C1 segment of cervical spinal cord (tissue), 14 donors: ENCODE results near the gene RFX2.
"Not testable (repeated sequence)": the region's sequence is repeated elsewhere in the genome, so short reads cannot be mapped to it uniquely, and the experiment has no call there.

Experiments
- DNase-seq, 14 donors: peaks; one replicate each; lab custom pipeline; 2025; lab: John Stamatoyannopoulos, UW

The RFX2 gene

DNA sequence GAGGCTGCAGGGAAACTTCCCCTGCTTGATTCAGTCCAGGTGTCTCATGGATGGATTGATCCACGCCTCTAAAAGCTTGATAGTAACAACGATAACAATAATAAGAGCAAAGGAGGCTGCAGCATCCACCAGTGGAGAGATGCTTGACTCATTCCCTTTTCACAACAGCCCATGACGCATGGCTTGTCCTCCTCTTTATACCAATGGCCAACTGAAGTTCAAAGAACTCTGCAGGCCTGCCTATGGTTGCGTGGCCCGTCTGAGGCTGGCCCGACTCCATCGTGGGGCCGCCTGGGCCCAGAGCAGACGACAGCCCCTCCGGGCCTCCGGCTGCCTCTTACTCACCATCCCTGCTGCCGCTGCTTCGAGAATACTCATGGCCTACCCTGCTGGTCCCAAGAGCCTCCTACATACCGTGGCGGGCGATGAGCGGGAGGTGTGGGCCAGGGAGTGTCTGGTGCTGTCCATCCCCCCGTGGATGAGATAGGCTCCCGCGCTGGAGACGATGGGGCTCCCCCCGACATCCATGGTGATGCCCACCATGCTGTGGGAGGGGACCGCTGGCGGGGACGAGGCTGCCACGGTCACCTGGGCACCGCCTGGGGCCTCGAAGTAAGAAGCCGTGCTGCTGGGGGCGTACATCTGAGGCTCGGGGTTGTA is 70.6 kb downstream of the RFX2 start:
- no peak for DNase-seq

DNA sequence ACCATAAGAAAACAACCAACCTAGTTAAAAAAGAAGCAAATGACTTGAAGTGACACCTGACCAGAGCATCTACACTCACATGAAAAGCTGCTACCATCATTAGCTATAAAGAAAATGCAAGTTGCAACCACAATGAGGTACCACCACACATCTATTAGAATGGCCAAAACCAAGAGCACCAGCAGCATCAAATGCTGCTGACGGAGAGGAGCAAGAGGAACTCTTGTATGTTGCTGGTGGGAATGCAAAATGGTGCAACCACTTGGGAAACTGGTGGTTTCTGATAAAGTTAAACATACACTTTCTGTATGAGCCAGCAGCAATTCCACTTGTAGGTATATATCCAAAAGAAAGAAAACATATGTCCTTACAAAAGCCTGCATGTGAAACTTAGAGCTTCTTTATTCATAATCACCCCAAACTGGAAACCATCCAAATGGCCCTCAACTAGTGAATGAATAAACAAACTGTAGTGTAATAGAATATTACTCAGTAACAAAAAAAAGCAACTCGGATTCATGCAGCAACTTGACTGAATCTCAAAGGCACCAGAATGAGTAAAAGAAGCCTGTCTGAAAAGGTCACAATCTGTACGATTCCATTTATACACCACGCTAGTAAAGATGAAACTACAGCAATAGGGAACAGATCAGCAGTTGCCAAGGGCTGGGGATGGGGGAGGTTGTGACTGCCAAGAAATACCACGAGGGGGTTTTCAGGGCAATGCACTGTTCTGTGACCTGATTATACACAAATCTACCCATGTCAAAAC is 71.5 kb downstream of the RFX2 start:
- no peak for DNase-seq

DNA sequence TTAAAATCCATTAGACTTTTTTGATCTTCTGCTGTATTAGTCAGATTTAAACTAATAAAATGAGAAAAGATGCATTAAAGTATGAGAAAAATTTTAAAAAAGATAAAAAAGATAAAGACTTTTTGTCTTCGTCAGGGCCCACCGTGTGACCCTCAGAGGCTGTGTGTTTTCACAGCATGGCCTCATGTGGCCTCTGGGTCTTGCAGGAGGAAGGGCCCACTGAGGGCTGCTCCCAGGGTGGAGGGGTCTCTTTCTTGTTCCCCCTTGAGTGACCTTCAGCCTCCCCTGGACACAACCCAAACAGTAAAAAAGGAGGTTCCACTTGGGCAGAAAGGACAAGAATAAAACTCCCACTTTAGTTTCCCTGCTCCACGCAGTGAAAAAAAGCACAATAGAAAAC is 75.3 kb downstream of the RFX2 start:
- no peak for DNase-seq

DNA sequence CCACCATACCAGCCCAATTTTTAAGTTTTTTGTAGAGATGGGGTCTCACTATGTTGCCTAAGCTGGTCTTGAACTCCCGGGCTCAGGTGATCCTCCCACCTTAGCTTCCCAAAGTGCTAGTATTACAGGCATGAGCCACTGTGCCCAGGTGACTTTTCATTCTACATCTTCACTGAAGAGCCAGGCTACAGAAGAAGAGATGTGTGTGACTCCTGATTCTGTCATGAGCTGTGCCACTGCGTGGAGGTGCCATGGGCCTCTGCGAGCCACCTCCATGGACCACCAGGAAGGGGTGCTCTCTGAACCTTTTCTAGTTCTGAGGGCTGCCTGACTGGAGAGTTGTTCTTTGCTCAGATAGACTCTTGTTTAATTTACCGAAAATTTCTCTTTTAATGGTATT is 75.8 kb downstream of the RFX2 start:
- DNase-seq: no peak

DNA sequence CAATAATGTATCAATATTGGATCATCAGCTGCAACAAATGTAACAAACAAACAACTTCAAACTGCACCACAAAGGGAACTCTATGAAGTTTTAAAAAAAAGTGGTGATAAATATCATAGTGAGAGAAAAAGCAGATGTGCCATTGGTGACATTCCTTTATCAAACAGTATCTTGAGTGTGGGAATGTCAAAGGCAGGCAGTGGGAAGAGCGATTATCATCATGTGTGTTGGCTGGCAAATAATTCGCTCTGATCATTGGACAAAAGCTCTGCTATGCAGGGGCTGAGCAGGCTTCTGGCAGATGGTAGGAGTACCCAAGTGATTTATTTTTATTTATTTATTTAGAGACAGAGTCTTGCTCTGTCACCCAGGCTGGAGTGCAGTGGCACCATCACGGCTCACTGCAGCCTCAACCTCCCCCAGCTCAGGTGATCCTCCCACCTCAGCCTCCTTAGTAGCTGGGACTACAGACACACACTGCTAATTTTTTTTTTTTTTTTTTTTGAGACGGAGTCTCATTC is 76.5 kb downstream of the RFX2 start:
- DNase-seq: no peak

DNA sequence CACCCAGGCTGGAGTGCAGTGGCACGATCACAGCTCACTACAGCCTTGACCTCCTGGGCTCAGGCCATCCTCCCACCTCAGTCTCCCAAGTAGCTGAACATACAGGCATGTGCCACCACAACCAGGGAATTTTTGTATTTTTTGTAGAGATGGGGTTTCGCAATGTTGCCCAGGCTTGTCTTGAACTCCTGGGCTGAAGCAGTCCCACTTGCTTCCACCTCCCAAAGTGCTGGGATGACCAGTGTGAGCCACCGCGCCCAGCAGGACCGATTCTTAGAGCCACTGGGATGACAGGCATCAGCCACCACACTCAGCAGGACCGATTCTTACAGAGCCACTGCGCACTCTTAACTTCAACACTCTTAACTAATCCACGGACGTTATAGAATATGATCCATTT is 77.5 kb downstream of the RFX2 start:
- DNase-seq: no peak

DNA sequence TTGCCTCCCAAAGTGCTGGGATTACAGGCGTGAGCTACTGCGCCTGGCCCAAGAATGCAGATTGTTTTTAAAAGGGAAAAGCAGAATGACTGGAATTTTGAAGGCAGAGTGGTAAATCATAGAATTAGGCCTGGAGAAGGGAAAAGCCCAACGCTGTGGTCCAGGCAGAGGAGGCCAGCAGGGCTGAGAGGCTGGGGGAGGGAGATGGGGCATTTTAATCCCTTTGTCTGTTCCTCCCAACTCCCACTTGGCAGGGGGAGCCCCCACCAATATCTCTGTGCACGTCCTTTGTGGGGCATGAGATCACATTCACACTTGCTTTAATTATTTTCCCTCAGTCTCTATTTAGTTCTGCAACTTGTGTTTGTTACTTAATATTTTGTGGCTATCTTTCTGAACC is 77.9 kb downstream of the RFX2 start:
- no peak for DNase-seq

DNA sequence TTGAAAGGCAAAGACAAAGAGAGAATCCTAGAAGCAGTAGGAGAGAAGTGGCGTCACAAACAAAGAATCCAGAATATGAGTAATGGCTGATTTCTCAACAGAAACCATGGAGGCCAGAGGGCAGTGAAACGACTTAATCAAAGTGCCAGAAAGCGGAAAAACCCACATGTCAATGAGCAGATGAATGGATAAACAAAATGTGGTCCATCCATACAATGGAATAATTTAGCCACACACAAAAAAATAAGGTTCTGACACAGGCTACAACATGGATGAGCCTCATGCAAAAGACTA is 80.1 kb downstream of the RFX2 start:
- DNase-seq: no peak

DNA sequence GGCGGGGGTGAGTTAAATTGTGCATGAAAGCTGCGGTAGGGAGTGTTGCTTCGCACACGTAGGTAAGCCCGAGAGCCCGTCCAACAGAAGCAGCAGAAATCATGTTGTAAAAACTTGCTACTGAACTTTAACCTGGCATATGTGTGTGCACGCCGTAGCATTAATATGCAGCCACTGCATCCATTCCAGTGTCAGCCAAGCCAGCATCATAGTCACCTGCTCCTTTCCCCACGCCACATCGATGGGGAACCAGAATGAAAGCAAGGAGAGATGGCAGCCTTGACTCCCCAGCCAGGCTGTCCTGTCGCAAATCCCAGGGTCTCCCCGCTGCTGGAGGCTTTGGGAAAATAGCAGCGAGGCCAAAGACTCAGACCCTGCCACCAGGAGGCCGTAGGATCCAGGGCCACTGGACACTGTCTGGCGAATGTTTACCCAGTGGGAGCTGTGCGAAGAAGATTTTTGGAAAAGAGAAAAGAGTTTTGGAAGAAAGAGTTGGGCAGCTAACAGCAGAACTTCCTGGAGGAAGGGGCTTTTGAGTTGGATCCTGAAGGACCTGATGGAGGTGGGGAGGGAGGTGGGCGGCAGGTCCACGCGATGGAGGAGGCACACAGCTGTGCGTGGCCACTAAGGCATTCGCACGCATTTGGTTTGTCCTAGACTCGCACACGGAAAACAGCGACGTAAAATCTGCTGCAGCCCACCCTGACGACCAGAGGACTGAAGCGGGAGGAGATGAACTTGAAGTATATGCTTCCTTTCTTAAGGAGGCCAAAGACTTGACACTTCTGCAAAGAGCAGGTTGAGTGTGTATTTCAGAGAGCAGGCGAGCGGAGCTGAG is 83.7 kb downstream of the RFX2 start:
- DNase-seq: no peak

DNA sequence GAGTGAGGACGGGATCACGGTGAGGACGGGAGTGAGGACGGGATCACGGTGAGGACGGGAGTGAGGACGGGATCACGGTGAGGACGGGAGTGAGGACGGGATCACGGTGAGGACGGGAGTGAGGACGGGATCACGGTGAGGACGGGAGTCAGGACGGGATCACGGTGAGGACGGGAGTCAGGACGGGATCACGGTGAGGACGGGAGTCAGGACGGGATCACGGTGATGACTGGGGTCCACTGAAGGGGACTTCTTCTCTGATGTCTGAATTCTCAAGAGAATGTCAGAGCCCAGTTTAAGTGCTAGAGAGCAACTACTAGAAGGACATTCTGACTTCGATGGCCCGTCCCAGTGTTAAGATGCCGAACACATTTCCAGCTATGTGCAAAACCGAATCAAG is 85.5 kb downstream of the RFX2 start:
- not testable (repeated sequence) for DNase-seq

DNA sequence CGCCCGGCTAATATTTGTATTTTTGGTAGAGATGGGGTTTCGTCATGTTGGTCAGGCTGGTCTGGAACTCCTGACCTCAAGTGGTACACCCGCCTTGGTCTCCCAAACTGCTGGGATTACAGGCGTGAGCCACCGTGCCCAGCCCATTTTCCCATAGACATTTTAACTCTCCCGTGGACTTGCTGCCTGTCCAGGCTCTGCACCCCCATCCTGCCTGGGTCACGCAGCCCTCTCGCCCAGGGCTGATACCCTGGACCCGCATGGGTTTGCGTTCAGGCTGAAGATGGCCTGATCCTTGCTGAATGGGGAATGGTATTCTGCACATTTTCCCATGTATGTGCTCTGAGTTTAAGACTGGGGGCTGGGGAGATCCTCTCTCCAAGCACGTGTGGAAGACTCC is 86.4 kb downstream of the RFX2 start:
- DNase-seq: no peak

DNA sequence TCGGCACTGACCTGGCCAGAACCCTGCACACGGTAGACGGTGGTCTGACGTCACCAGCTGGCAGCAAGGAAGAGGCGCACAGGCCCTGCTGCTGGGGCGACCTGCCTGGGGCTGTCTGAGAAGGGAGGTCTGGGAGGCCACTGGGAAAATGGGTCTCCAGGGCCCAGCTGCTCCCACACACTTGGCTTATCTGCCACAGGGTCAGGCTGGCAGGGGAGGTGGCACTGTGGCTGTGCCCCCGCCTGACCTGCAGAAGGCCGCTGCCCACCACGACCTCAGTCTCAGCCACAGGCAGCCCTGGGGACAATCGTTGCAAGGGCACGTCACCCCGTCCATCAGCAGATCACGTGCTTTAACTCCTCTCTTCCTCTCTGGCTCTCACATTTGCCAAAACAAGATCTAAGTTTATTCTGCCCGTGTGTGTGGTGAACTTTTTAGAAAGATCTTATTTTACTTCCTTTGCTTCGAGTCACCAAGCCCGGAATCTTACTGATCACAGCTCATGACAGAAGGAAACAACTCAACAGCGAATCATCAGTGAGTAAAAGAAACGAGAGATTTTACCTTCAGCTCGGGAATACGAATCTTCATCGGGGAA is 87.1 kb downstream of the RFX2 start:
- no peak for DNase-seq

DNA sequence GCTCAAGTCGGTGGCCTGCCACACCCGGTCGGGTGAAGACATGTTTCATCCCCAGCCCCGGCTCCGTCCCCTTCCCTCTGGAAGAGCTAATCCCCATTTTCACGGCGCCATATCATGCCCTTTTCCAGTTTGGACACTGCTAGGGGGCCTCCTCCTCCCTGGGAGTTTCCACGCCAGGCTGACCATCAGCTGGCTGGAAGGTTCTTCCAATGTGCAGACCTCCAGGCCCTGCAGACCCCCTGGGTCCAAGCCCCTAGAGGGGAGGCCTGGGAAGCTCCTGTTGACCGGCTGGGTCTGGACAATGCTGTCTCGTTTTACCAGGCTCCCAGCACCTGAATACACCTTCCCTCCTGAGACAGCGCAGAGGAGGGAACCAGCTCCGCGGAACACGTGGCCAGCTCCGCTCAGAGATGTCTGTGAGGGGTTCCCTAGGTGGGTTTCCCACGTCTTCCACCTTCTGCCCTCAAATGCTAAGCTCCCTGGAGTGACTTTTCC is 87.7 kb downstream of the RFX2 start:
- no peak for DNase-seq

DNA sequence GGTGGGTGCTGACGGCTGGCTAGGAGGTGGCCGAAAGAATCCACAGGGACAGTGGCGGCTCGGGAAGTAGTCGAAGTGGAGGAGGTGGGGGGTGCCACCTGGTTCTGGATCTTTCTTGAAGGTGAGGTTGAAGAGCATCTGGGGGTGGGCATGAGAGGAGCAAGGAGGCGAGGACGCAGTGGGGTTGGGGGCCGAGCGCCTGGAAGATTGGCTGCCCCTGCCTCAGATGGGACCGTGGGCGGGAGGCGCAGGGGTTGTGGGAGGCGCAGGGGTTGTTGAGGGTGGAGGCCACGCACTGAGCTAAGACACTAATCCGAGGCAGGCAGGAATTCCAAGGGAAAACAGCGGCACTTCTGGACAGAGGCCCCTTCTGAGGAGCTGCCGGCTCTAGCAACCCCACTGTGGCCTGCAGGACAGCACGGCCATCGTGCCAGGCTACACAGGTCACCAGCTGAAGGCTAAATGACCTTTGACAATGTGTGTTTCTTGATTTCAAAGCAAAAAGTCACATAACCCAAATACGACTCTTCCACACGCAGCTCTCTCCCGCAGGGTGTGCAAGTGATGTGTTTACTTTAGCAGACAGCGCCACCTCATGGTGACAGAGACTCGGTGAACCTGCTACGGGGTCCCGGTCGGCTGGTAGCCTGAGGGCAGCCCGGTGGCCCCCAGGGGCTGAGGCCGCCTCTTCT is 88.3 kb downstream of the RFX2 start:
- peak in 12 of 14 donors; percentile 1 to 38 (median 26) for DNase-seq

DNA sequence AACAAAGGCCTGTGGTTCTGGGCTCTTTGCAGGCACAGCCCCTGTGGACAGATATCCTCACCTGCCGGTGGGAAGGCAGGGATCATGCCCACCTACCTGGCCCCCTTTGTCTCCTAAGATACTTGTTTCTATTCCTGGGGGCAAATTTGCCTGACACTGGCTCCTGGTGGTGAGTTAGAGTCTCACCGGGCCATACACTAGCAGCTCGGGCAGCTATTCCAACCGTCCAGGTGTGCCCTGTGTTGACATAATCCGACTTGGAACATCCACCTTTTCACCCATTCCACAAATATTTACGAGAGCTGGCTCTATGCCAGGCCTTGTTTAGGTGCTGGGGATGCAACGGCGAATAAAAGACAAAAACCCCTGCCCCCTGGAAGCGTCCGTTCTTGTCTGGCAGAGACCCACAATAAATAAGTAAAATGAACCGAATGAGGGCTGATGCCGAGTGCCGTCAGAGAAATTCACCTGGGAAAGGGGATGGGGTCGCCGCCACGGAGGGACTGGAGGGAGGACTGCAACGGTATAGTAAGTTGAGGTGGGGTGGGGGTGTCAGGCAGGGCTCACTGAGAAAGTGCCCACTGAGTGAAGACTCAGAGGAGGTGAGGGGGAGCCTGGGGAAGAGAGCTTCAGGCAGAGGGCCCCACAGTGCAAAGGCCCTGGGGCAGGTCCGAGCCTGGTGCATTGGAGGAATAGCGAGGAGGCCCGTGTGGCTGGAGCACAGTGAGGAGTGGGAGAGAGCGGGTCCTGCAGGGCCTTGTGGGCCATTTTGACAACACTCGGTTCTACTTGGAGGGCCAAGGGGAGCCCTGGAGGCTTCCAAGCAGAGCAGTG is 89.1 kb downstream of the RFX2 start:
- no peak for DNase-seq

DNA sequence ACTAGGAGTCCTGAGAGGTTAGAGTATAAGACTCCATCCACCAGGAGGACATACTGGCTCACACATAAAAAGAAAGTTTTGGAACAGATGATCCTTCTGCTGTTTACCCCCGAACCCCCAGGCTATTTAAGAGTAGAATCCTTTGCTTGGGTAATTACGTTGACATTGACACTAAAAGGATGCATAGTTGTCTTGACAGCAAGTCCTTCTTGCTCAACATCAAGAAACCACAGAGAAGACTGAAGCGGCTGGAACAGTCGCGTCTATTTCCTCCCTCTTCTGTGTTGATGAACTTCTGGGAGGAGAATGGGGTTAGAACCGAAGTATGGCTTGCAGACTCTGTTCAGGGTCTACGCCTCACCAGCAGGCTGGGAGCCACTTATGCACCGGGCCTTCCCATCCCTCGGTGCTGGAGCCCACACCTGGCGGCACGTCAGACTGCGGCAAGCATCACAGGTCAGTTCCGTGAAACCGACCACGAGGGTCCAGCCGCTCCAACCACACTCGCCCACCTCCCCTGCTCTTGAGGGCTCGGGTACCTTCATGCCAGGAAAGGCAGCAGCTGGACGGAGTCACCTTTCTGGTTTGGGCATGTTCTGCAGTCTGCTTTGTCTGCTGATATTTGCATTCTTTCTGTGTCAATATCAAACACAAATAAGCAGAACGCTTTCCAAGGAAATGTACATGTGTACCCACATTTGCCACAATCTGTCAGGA is 90.0 kb downstream of the RFX2 start:
- no peak for DNase-seq

DNA sequence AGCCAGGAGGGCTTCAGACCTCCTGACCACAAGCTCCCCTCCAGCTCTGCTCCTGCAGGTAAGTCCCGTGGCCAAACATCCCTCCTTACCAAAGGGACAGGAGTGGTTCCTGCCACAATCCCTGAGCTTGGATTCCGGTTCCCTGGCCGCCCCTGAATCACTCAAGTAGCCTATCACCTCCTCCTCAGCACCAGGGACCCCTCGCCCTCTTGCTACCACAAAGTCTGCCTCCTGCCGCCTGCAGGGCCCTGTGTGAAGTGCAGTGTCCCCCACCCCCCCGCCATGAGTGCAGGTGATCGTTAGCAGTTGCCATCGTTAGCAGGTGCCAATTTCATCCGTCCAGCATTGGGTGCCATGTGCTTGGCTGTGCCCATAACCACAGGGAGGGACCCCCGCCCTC is 91.5 kb downstream of the RFX2 start:
- no peak for DNase-seq

DNA sequence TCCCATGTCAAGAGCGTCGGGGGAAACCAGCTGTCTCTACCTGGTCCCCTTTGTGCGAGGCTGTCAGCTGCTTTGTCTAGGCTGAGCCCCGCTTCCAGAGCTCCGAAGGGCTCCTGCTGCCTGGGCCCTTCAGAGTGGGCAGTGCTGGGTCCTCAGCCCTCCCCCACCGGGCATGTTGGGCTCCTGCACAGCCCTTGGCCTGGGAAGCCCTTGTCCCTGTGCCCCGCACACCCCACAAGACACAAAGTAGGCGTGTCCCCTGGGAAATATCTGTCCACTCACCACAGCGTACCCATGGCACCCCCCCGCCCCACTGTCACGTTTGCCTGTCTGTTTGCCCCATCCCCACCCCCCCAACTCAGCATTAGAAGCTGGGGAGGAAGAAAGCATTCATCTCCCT is 92.7 kb downstream of the RFX2 start:
- no peak for DNase-seq

DNA sequence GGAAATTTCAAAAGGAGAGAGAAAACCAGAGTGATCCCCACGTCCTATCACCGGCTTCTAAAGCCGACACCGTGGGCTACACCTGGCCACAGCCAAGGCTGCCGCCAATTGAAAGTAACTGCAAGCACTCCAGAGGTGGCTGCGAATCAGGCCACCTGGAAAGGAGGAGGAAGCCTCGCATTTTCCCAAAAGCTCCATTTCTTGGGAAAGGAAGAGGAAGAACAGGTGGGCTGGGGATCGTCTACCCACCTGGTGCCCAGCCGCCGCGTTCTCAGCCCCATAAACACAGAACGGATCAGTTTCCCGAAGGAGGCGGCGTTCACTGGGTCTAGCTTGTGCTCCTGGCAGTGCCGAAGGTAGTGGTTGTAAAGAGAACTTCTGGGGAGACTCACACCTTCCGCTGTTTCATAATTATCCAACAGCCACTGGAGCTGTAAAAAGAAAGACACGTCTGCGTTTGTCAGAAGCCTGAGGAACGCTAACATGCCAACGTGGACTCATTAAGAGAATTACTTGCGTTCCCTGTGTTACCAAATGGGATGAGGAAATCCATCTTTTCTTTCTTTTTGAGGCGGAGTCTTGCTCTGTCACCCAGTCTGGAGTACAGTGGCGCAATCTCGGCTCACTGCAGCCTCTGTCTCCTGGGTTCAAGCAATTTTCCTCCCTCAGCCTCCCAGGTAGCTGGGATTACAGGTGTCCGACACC is 94.3 kb downstream of the RFX2 start:
- DNase-seq: no peak
